Hepatocyte (in vitro differentiated cells): ENCODE results near the gene WDCP.

Source experiments
- CTCF ChIP-seq: fragments of 200-600 bp; sonication (generic); IDR thresholded peaks from 2 replicates; pipeline ENCODE4 v1.5.1; 2016; ENCODE audit warnings: antibody characterized with exemption, mild to moderate bottlenecking; ENCODE audit not compliant: poor library complexity
- EZH2 ChIP-seq: fragments of 200-600 bp; sonication (generic); IDR thresholded peaks from 2 replicates; pipeline ENCODE4 v1.6.1; 2016; ENCODE audit warnings: antibody characterized with exemption, mild to moderate bottlenecking, borderline replicate concordance
- EZH2phosphoT487 ChIP-seq: fragments of 200-600 bp; sonication (generic); IDR thresholded peaks from one replicate; pipeline ENCODE4 v1.6.1; 2018; ENCODE audit warnings: antibody characterized with exemption, mild to moderate bottlenecking, low read depth, moderate library complexity; ENCODE audit not compliant: unreplicated experiment, severe bottlenecking

DNA sequence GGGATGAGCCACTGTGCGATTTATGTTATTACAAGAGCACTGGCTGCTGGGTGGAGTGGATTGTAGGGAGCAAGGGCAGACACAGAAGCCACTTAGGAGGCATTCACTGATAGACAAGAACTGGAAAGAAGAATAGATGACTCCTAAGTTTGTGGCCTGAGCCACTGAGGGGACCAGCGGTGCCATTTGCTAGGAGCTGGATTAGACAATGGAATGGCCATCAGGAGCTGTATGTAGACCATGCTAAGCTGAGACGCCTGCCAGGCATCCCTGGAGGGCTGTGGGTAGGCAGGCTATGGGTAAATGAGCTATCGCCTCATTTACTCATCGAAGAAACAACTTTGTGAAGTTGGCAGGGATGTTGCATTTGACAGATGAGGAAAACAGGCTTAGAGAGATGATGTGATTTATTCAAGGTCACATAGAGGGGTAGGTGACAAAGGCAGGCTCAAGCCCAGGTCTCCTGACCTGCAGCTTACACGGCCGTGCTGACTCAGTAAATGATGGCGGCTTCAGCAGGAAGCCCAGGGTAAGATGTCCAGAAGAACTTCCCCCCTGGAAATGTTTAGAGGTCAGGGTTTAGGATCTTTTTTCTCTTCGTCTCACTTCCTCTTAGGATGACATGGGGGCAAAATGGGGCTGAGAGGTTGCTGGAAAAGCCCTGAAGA lies 34.5 kb downstream of the WDCP start:
- TF ChIP-seq CTCF (no peak), EZH2phosphoT487 (no peak), EZH2 (no peak)
